Measurements from ENCODE around the gene PATZ1.

DNA sequence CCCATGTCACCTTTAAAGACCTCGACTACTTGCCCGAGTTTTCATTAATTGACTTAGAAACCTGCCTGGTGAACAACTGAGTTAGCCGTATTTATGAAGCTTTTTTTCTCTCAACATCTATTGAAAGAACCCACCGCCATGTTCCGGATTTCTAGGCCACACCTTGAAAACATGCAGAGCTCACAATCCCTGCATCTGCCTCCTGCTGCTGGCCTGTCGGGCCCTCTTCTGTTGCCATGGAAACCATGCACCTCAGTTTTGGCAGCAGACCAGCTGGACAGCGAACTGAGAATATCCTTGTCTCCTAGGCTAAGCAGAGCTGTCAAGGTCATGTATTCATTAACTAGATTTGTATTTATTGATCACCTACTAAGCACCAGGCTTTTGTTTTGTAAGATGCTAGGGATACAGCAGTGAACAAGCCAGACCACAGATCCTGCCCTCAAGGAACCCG, 4.3 kb upstream of the PATZ1 start:
- TF ChIP-seq POLR2A (IDR thresholded peaks at IDR 0.05) (no peak), EP300 (IDR thresholded peaks at IDR 0.05) (no peak)
